Adrenal gland (tissue), 5 donors: ENCODE measurements around the gene ABCA13.

ENCODE experiments used
- CTCF ChIP-seq, 6 experiments: fragments of 450-650 bp in 4 of 6; fragments of 200-600 bp in 2 of 6; sonication (generic) in 1 of 6; IDR thresholded peaks; 1 replicate in 5 of 6; 2 replicates in 1 of 6; pipeline versions ENCODE4 v1.5.1 to v1.8.0; 2016 to 2021; ENCODE audit warnings: antibody characterized with exemption in 6 of 6, mild to moderate bottlenecking in 2 of 6, moderate library complexity in 1 of 6
- POLR2A ChIP-seq, 2 donors: fragments of 450-650 bp; IDR thresholded peaks; one replicate each; pipeline ENCODE4 v1.6.1; 2017; ENCODE audit warnings: antibody characterized with exemption in 2 of 2, mild to moderate bottlenecking in 2 of 2, moderate library complexity in 1 of 2
- donor health status: DM: no; HTN: no; CAD: no.

GRCh38 chr7:48183370-48183743 is 12.1 kb downstream of the ABCA13 start:
- TF ChIP-seq POLR2A (IDR thresholded peaks at IDR 0.05) (no peak), CTCF (IDR thresholded peaks at IDR 0.05) (no peak)
